Measurements from ENCODE around the gene GLG1.

DNA sequence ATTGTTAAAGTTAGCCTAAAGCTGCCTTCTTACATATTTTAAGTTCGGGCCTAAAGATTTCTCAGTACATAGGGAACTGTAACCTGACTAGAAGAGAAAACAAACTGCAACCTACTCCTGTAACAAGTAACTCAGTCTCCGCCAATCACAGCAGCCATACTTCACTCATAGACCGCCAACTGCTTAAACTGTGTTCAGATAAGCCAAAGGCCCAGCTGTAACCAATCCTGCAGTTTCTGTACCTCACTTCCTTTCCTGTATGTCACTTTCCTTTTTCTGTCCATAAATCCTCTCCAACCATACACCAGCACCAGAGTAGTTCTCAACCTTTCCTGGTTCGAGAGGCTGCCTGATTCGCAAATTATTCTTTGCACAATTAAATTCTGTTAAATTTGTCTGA is 41.5 kb downstream of the GLG1 start:
- TF ChIP-seq, protein P1, sequence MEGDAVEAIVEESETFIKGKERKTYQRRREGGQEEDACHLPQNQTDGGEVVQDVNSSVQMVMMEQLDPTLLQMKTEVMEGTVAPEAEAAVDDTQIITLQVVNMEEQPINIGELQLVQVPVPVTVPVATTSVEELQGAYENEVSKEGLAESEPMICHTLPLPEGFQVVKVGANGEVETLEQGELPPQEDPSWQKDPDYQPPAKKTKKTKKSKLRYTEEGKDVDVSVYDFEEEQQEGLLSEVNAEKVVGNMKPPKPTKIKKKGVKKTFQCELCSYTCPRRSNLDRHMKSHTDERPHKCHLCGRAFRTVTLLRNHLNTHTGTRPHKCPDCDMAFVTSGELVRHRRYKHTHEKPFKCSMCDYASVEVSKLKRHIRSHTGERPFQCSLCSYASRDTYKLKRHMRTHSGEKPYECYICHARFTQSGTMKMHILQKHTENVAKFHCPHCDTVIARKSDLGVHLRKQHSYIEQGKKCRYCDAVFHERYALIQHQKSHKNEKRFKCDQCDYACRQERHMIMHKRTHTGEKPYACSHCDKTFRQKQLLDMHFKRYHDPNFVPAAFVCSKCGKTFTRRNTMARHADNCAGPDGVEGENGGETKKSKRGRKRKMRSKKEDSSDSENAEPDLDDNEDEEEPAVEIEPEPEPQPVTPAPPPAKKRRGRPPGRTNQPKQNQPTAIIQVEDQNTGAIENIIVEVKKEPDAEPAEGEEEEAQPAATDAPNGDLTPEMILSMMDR (IDR thresholded peaks at IDR 0.05; ENCODE audit: low read length): no peak
- no peak for TF ChIP-seq EZH2 (optimal IDR thresholded peaks at IDR 0.05; ENCODE audit: low read depth, low read length)
